WTC11 (cell line): ENCODE results near the gene VEGFA. TPM values are rescaled to one million over a fixed set of nuclear protein-coding genes. Genes with fewer than 3 reads are reported as not detected.

ENCODE experiments used
- ATAC-seq: fragments of 200-7000 bp; cut with Tn5 transposase; 2 replicates; pipeline ENCODE4 v1.10.0; 2021; ENCODE audit warnings: mild to moderate bottlenecking, moderate library complexity
- CTCF ChIA-PET: fragments of 300-600 bp; sonication (Branson Sonifier 250); formaldehyde crosslinking; loops from one replicate; lab custom pipeline; 2021; ENCODE audit warnings: antibody characterized with exemption; lab: Charles Lee
- POLR2A ChIA-PET: fragments of 350-600 bp; sonication (Branson Sonifier 250); formaldehyde crosslinking; loops from one replicate; lab custom pipeline; 2021; ENCODE audit warnings: antibody characterized with exemption; lab: Charles Lee
- DNase-seq: peaks from one replicate; pipeline ENCODE4 v3.0.0; 2021; ENCODE audit warnings: low spot score
- H3K27ac Mint-ChIP-seq: 2 replicates; pipeline ENCODE4 v1.8.0; 2021; ENCODE audit warnings: mixed read lengths
- H3K27me3 Mint-ChIP-seq: 2 replicates; pipeline ENCODE4 v1.8.0; 2021; ENCODE audit warnings: low read depth, mild to moderate bottlenecking, moderate library complexity, mixed read lengths
- H3K36me3 Mint-ChIP-seq: 2 replicates; pipeline ENCODE4 v1.8.0; 2021; ENCODE audit warnings: mixed read lengths
- H3K4me1 Mint-ChIP-seq: 2 replicates; pipeline ENCODE4 v1.8.0; 2022; ENCODE audit warnings: mixed read lengths
- H3K4me3 Mint-ChIP-seq: 2 replicates; pipeline ENCODE4 v1.8.0; 2021; ENCODE audit warnings: mild to moderate bottlenecking, moderate library complexity, mixed read lengths
- H3K9me3 Mint-ChIP-seq: 2 replicates; pipeline ENCODE4 v1.8.0; 2021; ENCODE audit warnings: mixed read lengths
- CBFB ChIP-seq: sonication (generic); formaldehyde crosslinking; IDR thresholded peaks from 2 replicates; pipeline ENCODE4 v1.8.1; 2022; ENCODE audit warnings: mild to moderate bottlenecking, low read depth, missing genetic modification reagents
- CREM ChIP-seq: sonication (generic); formaldehyde crosslinking; IDR thresholded peaks from 2 replicates; pipeline ENCODE4 v1.8.1; 2022; ENCODE audit warnings: mild to moderate bottlenecking, missing genetic modification reagents, moderate library complexity
- EMX1 ChIP-seq: fragments of 250-450 bp; sonication (Bioruptor Pico); IDR thresholded peaks from 2 replicates; pipeline ENCODE4 v1.8.0; 2021; ENCODE audit warnings: mild to moderate bottlenecking
- ERG ChIP-seq: fragments of 250-450 bp; sonication (Bioruptor Pico); IDR thresholded peaks from 2 replicates; pipeline ENCODE4 v1.8.0; 2021; ENCODE audit warnings: mild to moderate bottlenecking
- FOXK1 ChIP-seq: sonication (generic); formaldehyde crosslinking; IDR thresholded peaks from 2 replicates; pipeline ENCODE4 v1.8.0; 2022; ENCODE audit warnings: mild to moderate bottlenecking, moderate library complexity, missing genetic modification reagents
- GRHL2 ChIP-seq: fragments of 250-450 bp; sonication (Bioruptor Pico); IDR thresholded peaks from 2 replicates; pipeline ENCODE4 v1.8.0; 2022; ENCODE audit warnings: mild to moderate bottlenecking, moderate library complexity; ENCODE audit not compliant: insufficient replicate concordance, severe bottlenecking
- JUN ChIP-seq: sonication (generic); formaldehyde crosslinking; IDR thresholded peaks from 2 replicates; pipeline ENCODE4 v1.8.0; 2023; ENCODE audit warnings: mild to moderate bottlenecking, missing genetic modification reagents
- KAT7 ChIP-seq: sonication (generic); formaldehyde crosslinking; IDR thresholded peaks from 2 replicates; pipeline ENCODE4 v1.8.1; 2023; ENCODE audit warnings: missing genetic modification reagents, mild to moderate bottlenecking, borderline replicate concordance
- MXD4 ChIP-seq: fragments of 250-450 bp; sonication (Bioruptor Pico); IDR thresholded peaks from 2 replicates; pipeline ENCODE4 v1.8.0; 2021; ENCODE audit warnings: mild to moderate bottlenecking, moderate library complexity, borderline replicate concordance
- MYBL2 ChIP-seq: sonication (generic); formaldehyde crosslinking; IDR thresholded peaks from 2 replicates; pipeline ENCODE4 v1.8.1; 2023; ENCODE audit warnings: mild to moderate bottlenecking, moderate library complexity, missing genetic modification reagents
- NFATC4 ChIP-seq: fragments of 250-450 bp; sonication (Bioruptor Pico); IDR thresholded peaks from 2 replicates; pipeline ENCODE4 v1.9.0; 2021; ENCODE audit warnings: mild to moderate bottlenecking
- NFYB ChIP-seq: sonication (generic); formaldehyde crosslinking; conservative IDR thresholded peaks from 2 replicates; pipeline ENCODE4 v1.8.0; 2022; ENCODE audit warnings: low read depth, missing genetic modification reagents
- NR1H2 ChIP-seq: sonication (generic); formaldehyde crosslinking; IDR thresholded peaks from 2 replicates; pipeline ENCODE4 v1.9.0; 2021; ENCODE audit warnings: mild to moderate bottlenecking, moderate library complexity, missing genetic modification reagents
- NR2C2 ChIP-seq: sonication (generic); formaldehyde crosslinking; IDR thresholded peaks from 2 replicates; pipeline ENCODE4 v1.8.0; 2022; ENCODE audit warnings: mild to moderate bottlenecking, missing genetic modification reagents
- NR3C1 ChIP-seq: sonication (generic); formaldehyde crosslinking; conservative IDR thresholded peaks from 2 replicates; pipeline ENCODE4 v1.8.1; 2023; ENCODE audit warnings: low read depth, mild to moderate bottlenecking, missing genetic modification reagents
- PRRX2 ChIP-seq: fragments of 250-450 bp; sonication (Bioruptor Pico); IDR thresholded peaks from 2 replicates; pipeline ENCODE4 v1.8.0; 2021; ENCODE audit warnings: mild to moderate bottlenecking
- SMAD3 ChIP-seq: sonication (generic); formaldehyde crosslinking; IDR thresholded peaks from 2 replicates; pipeline ENCODE4 v1.8.0; 2022; ENCODE audit warnings: missing genetic modification reagents, mild to moderate bottlenecking, borderline replicate concordance
- SMAD4 ChIP-seq: sonication (generic); formaldehyde crosslinking; IDR thresholded peaks from 2 replicates; pipeline ENCODE4 v1.8.0; 2022; ENCODE audit warnings: mild to moderate bottlenecking, missing genetic modification reagents
- TCF7 ChIP-seq: sonication (generic); formaldehyde crosslinking; IDR thresholded peaks from 2 replicates; pipeline ENCODE4 v1.8.0; 2022; ENCODE audit warnings: mild to moderate bottlenecking, low read depth, missing genetic modification reagents, moderate library complexity
- TEAD1 ChIP-seq: sonication (generic); formaldehyde crosslinking; IDR thresholded peaks from 2 replicates; pipeline ENCODE4 v1.8.0; 2022; ENCODE audit warnings: mild to moderate bottlenecking, missing genetic modification reagents
- ZNF138 ChIP-seq: sonication (generic); formaldehyde crosslinking; conservative IDR thresholded peaks from 2 replicates; pipeline ENCODE4 v1.8.1; 2022; ENCODE audit warnings: mild to moderate bottlenecking, moderate library complexity, missing genetic modification reagents
- ZNF263 ChIP-seq: sonication (generic); formaldehyde crosslinking; IDR thresholded peaks from 2 replicates; pipeline ENCODE4 v1.8.1; 2022; ENCODE audit warnings: low read depth, mild to moderate bottlenecking, moderate library complexity, missing genetic modification reagents
- ZNF317 ChIP-seq: sonication (generic); formaldehyde crosslinking; IDR thresholded peaks from 2 replicates; pipeline ENCODE4 v1.8.1; 2023; ENCODE audit warnings: low read depth, mild to moderate bottlenecking, moderate library complexity, missing genetic modification reagents, borderline replicate concordance
- ZNF396 ChIP-seq: fragments of 250-450 bp; sonication (Bioruptor Pico); IDR thresholded peaks from 2 replicates; pipeline ENCODE4 v1.8.0; 2021; ENCODE audit warnings: mild to moderate bottlenecking, moderate library complexity, borderline replicate concordance
- ZNF425 ChIP-seq: fragments of 250-450 bp; sonication (Bioruptor Pico); conservative IDR thresholded peaks from 2 replicates; pipeline ENCODE4 v1.9.0; 2021; ENCODE audit warnings: mild to moderate bottlenecking
- ZSCAN18 ChIP-seq: fragments of 250-450 bp; sonication (Bioruptor Pico); IDR thresholded peaks from 2 replicates; pipeline ENCODE4 v2.1.2; 2022; ENCODE audit warnings: mild to moderate bottlenecking, moderate library complexity
- total RNA-seq: library from RNA; stranded (reverse); gene quantifications from 3 replicates; pipeline ENCODE4 v1.2.3, GENCODE V29; 2021

Gene VEGFA
- total RNA-seq, 1 experiment from 2014 or later: 43.8 TPM

GRCh38 chr6:43827898-43828297 lies 57.9 kb downstream of the VEGFA start:
- Mint-ChIP-seq H3K4me1 (peaks cover 8% of the 10 kb centered on the region), H3K36me3 (no peaks in the 10 kb centered on the region), H3K4me3 (no peak overlapping the region), H3K27ac (no peak overlapping the region), H3K9me3 (peaks cover 3% of the 10 kb centered on the region; the same call in 1 of the 2 replicates), H3K27me3 (no peaks in the 10 kb centered on the region)
- ChIA-PET CTCF (interaction anchor here (1.2 to 1.3 kb wide), 2 partner anchors 9 to 11 kb away, joined by 5 to 9 read pairs; no protein-coding TSS in a partner anchor), POLR2A (interaction anchor here (1.8 kb wide), 1 partner anchor 58 kb away, joined by 4 read pairs; the partner anchor contains the start of gene VEGFA)
- DNase-seq (no peak), ATAC-seq (no peak)
- TF ChIP-seq CREM (CRISPR knock-in tag) (no peak), ZSCAN18 (CRISPR knock-in tag) (no peak), KAT7 (CRISPR knock-in tag) (no peak), EMX1 (CRISPR knock-in tag) (no peak), NR3C1 (CRISPR knock-in tag) (no peak), ZNF138 (CRISPR knock-in tag) (no peak), MYBL2 (no peak), FOXK1 (no peak), ZNF425 (CRISPR knock-in tag) (no peak), SMAD4 (CRISPR knock-in tag) (no peak), ZNF263 (CRISPR knock-in tag) (no peak), ERG (no peak), NFYB (no peak), SMAD3 (CRISPR knock-in tag) (no peak), CBFB (CRISPR knock-in tag) (no peak), NR2C2 (CRISPR knock-in tag) (no peak)

GRCh38 chr6:43828711-43829110 lies 58.7 kb downstream of the VEGFA start:
- ATAC-seq (peak; percentile 85), DNase-seq (peak; percentile 35)
- Mint-ChIP-seq H3K27ac (no peak overlapping the region), H3K4me3 (no peak overlapping the region), H3K27me3 (no peaks in the 10 kb centered on the region)
- POLR2A ChIA-PET: interaction anchor here (1.8 kb wide), 1 partner anchor 59 kb away, joined by 4 read pairs; the partner anchor contains the start of gene VEGFA
- peak; percentile 60 for TF ChIP-seq NFYB
- no peak for TF ChIP-seq NR1H2 (CRISPR knock-in tag)
- TF ChIP-seq, all 79 proteins: peak for 1
- peaks cover 3% of the 10 kb centered on the region; the same call in 1 of the 2 replicates for H3K9me3 Mint-ChIP-seq
- H3K4me1 Mint-ChIP-seq: peaks cover 8% of the 10 kb centered on the region
- no peaks in the 10 kb centered on the region for H3K36me3 Mint-ChIP-seq
- CTCF ChIA-PET: interaction anchor here (0.7 to 1.5 kb wide), 12 partner anchors 10 to 268 kb away, joined by 3 to 9 read pairs (median 4); partner anchors contain the start of gene VEGFA

GRCh38 chr6:43829470-43829869 lies 59.5 kb downstream of the VEGFA start:
- CTCF ChIA-PET: interaction anchor here (0.7 to 1.5 kb wide), 4 partner anchors 13 to 233 kb away, joined by 3 to 9 read pairs (median 8); partner anchors contain the start of gene VEGFA
- Mint-ChIP-seq H3K4me3 (no peak overlapping the region), H3K27ac (no peak overlapping the region), H3K27me3 (no peaks in the 10 kb centered on the region), H3K4me1 (peaks cover 6% of the 10 kb centered on the region), H3K9me3 (peaks cover 3% of the 10 kb centered on the region; the same call in 1 of the 2 replicates), H3K36me3 (no peaks in the 10 kb centered on the region)
- ATAC-seq: no peak
- no peak for TF ChIP-seq ZNF396 (CRISPR knock-in tag)
- no peak for TF ChIP-seq ZSCAN18 (CRISPR knock-in tag)
- TF ChIP-seq JUN (CRISPR knock-in tag): no peak
- TF ChIP-seq ZNF263 (CRISPR knock-in tag): no peak
- no peak for TF ChIP-seq PRRX2 (CRISPR knock-in tag)
- TF ChIP-seq GRHL2: no peak
- TF ChIP-seq SMAD3 (CRISPR knock-in tag): no peak
- TF ChIP-seq ERG: no peak
- TF ChIP-seq NFATC4 (CRISPR knock-in tag): no peak
- TF ChIP-seq MXD4 (CRISPR knock-in tag): no peak
- TF ChIP-seq TEAD1 (CRISPR knock-in tag): no peak
- TF ChIP-seq TCF7 (CRISPR knock-in tag): no peak
- no peak for TF ChIP-seq ZNF317 (CRISPR knock-in tag)
- POLR2A ChIA-PET: interaction anchor here (1.8 kb wide), 1 partner anchor 60 kb away, joined by 4 read pairs; the partner anchor contains the start of gene VEGFA
- DNase-seq: no peak
